GM12801 (cell line): ENCODE measurements around the gene TEX11.

Experiments used
- TF ChIP-seq, protein P1 (sequence below): IDR thresholded peaks from one replicate; pipeline ENCODE4 v1.5.1; 2011; ENCODE audit warnings: control low read depth; ENCODE audit not compliant: insufficient read length; ENCODE audit errors: extremely low read depth

TEX11 gene

DNA sequence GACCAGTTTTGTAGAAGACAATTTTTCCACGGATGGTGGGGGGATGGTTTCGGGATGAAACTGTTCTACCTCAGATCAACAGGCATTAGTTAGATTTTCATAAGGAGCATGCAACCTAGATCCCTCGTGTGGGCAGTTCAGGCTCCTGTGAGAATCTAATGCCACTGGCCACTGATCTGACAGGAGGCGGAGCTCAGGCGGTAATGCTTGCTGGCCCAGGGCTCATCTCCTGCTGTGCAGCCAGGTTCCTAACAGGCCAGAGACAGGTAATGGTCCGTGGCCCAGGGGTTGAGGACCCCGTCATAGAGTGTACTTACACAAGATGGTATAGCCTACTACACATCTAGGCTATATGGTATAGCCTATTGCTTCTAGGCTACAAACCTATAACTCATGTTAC is 7.0 kb downstream of the TEX11 start:
- TF ChIP-seq, protein P1, sequence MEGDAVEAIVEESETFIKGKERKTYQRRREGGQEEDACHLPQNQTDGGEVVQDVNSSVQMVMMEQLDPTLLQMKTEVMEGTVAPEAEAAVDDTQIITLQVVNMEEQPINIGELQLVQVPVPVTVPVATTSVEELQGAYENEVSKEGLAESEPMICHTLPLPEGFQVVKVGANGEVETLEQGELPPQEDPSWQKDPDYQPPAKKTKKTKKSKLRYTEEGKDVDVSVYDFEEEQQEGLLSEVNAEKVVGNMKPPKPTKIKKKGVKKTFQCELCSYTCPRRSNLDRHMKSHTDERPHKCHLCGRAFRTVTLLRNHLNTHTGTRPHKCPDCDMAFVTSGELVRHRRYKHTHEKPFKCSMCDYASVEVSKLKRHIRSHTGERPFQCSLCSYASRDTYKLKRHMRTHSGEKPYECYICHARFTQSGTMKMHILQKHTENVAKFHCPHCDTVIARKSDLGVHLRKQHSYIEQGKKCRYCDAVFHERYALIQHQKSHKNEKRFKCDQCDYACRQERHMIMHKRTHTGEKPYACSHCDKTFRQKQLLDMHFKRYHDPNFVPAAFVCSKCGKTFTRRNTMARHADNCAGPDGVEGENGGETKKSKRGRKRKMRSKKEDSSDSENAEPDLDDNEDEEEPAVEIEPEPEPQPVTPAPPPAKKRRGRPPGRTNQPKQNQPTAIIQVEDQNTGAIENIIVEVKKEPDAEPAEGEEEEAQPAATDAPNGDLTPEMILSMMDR: no peak

DNA sequence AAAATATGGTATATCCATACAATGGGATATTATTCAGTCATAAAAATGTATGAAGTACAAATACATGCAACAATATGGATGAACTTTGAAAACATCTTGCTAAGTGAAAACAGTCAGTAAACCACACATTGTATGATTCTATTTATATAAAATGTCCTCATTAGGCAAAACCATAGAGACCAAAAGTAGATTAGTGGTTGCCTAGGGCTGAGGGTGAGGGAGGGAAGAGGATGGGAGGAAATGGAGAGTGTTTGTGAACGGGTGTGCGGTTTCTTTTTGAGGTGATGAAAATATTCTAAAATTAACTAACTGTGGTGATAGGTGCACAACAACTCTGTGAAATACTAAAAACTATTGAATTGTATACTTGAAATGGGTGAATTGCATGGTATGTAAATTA is 29.6 kb downstream of the TEX11 start:
- TF ChIP-seq, protein P1: no peak

DNA sequence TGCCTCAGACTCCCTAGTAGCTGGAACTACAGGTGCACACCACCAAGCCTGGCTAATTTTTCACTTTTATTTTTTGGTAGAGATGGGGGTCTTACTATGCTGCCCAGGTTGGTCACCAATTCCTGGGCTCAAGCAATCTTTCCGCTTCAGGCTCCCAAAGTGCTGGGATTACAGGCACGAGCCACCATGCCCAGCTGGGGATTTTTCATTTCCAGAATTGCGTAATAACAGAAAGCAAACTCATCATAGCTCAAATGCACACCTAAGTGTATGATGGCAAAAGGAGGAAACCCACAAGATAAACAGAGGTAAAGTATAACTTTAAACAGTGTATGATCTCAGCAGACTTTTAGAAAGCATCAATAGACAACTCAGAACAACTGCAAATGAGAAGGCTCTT is 56.2 kb downstream of the TEX11 start:
- TF ChIP-seq, protein P1: no peak

DNA sequence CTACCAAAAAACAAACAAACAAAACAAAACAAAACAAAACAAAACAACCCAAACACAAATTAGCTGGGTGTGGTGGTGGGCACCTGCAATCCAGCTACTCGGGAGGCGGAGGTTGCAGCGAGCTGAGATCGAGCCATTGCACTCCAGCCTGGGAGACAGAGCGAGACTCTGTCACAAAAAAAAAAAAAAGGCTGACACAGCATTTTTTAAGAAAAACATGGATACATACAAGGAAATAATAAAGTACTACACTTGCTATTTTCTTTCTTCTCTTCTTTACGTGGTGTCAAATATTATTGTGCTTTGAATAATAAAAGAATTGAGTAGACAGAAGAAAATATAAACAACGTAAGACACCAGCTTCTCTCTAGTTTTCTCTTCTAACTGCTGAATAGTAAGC is 73.9 kb downstream of the TEX11 start:
- TF ChIP-seq, protein P1: no peak

DNA sequence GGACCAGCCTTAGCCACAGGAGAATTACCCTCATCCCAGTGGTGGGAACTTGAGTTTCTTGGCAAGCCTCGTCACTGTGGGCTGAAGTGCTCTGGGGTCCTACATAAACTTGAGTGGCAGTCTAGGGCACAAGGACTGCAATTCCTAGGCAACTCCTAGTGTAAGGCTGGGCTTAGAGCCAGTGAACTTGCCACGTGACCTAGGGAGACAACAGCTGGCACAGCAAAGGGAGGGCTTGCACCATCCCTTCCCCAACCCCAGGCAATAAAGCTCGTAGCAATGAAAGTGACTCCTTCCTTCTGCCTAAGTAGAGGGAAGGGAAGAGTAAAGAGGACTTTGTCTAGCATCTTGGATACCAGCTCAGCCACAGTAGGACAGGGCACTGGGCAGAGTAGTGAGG is 81.8 kb downstream of the TEX11 start:
- TF ChIP-seq, protein P1: no peak

DNA sequence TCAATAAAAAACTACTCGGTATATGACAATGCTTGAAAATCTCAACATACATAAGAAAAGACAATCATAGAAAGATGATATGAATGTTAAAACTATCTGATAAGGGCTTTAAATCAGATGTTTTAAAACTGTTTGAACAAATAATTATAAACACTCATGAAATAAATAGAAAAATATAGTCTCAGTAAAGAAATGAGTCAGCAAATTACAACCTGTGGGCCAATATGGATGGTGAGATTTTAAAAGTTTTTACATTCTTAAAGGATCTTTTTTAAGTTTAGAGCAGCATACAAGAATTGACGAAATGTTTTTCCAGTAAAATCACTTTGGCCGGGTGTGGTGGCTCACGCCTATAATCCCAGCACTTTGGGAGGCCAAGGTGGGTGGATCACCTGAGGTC is 83.1 kb downstream of the TEX11 start:
- TF ChIP-seq, protein P1: no peak

DNA sequence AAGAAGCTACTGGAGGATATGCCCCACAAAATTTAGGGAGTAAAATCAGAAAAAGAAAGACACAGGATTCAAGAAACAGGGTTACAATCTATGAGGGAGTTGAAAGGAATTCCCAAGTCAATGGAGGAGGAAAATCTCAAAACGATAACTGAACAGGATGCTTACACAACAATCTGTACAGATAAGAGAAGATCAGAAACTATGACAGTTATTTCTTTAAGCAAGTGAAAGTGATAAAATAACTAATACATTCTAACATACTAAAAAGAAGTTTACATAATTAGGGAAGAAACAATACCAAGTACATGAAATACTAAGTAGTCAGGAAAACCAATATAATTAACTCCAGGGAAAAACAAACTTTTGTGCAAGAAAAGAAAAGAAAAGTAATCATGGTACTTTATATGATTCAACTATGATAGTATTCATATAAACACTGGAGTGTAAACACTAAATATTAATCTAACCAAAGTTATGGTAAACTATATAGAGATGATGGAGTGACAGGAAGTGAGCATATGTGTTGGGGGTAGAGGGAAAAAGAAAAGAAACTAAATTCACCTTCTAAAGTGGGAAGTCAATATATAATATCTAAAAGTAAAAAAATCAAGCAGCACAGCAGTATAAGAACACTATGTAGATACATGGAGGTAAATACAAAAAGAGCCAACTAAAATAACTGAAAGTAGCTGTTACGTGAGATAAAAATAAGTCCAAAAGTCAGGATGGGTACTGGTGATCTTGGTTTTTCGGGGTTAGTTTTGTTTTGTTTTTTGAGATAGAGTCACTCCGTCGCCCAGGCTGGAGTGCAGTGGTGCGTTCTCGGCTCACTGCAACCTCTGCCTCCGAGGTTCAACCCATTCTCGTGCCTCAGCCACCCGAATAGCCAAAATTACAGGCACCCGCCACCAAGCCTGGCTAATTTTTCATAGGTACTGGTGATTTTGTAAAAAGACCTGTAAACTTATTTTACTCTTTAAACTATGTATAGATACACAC is 99.3 kb downstream of the TEX11 start:
- TF ChIP-seq, protein P1: no peak
